MM.1S (cell line): ENCODE measurements around the gene BAZ1B.

Source experiments
- CTCF ChIP-seq: fragments of 300-600 bp; sonication (generic); IDR thresholded peaks from 2 replicates; pipeline ENCODE4 v1.5.1; 2016; ENCODE audit warnings: antibody characterized with exemption, low read length, mixed read lengths
- EZH2 ChIP-seq: fragments of 300-600 bp; sonication (generic); optimal IDR thresholded peaks from 2 replicates; pipeline ENCODE3; 2017; ENCODE audit warnings: low read depth, mild to moderate bottlenecking, antibody characterized with exemption, low read length, mixed read lengths
- EZH2phosphoT487 ChIP-seq: fragments of 300-600 bp; sonication (generic); IDR thresholded peaks from 2 replicates; pipeline ENCODE4 v1.6.1; 2018; ENCODE audit warnings: antibody characterized with exemption, low read length

DNA sequence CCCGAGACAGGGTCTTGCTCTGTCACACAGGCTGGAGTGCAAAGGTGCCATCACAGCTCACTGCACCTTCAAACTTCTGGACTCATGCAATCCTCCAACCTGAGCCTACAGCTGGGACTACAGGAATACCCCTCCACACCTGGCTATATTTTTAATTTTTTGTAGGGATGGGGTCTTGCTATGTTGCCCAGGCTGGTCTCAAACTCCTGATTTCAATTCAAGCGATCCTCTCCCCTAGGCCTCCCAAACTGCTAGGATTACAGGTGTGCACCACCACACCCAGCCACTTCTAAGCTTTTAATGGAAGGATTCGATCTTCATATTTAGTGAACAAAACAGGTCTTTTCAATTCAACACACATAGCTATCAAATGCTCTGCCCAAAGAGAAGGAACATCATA lies 58.8 kb downstream of the BAZ1B start:
- TF ChIP-seq CTCF = no peak
- no peak for TF ChIP-seq EZH2
- TF ChIP-seq EZH2phosphoT487 = no peak
